Subcutaneous abdominal adipose tissue (tissue), 5 donors: Measurements from ENCODE around the gene ATP13A3.

Experiments used
- H3K27ac ChIP-seq: one replicate; pipeline ENCODE4 v1.7.0; 2013; ENCODE audit warnings: low read depth, mild to moderate bottlenecking, inconsistent platforms, low read length, moderate library complexity
- H3K27me3 ChIP-seq, 5 donors: one replicate each; pipeline ENCODE4 v1.7.0; 2013; ENCODE audit warnings: low read length in 5 of 5, inconsistent platforms in 1 of 5; ENCODE audit not compliant: control insufficient read depth in 5 of 5, insufficient read depth in 4 of 5
- H3K36me3 ChIP-seq, 5 donors: one replicate each; pipeline ENCODE4 v1.7.0; 2013; ENCODE audit warnings: low read length in 5 of 5; ENCODE audit not compliant: control insufficient read depth in 5 of 5, insufficient read depth in 5 of 5
- H3K4me1 ChIP-seq, 5 donors: one replicate each; pipeline ENCODE4 v1.7.0; 2013; ENCODE audit warnings: low read length in 5 of 5, mild to moderate bottlenecking in 3 of 5, moderate library complexity in 1 of 5; ENCODE audit not compliant: control insufficient read depth in 5 of 5, insufficient read depth in 5 of 5
- H3K4me3 ChIP-seq, 5 donors: one replicate each; pipeline ENCODE4 v1.7.0; 2013; ENCODE audit warnings: low read length in 5 of 5, low read depth in 1 of 5
- H3K9ac ChIP-seq, 5 donors: one replicate each; pipeline ENCODE4 v1.7.0; 2013; ENCODE audit warnings: low read length in 5 of 5, mild to moderate bottlenecking in 4 of 5, moderate library complexity in 3 of 5
- H3K9me3 ChIP-seq, 5 donors: one replicate each; pipeline ENCODE4 v1.7.0; 2013; ENCODE audit warnings: low read length in 5 of 5; ENCODE audit not compliant: control insufficient read depth in 5 of 5
- donor health status: healthy.
- donor health status: healthy.
- donor health status: healthy.
- donor health status: healthy.
- donor health status: healthy.

The ATP13A3 gene

GRCh38 chr3:194401868-194402329 lies 84.9 kb downstream of the ATP13A3 start:
- Histone ChIP-seq H3K4me3 (no peak overlapping the region), H3K9ac (no peak overlapping the region), H3K27me3 (peaks cover 0 to 25% (median 12%) of the 10 kb centered on the region in 5 donors), H3K36me3 (peaks cover 5 to 18% (median 10%) of the 10 kb centered on the region in 5 donors), H3K27ac (no peak overlapping the region), H3K9me3 (no peaks in the 10 kb centered on the region), H3K4me1 (peaks cover 0 to 16% (median 16%) of the 10 kb centered on the region in 5 donors)

GRCh38 chr3:194401346-194401745 lies 85.5 kb downstream of the ATP13A3 start:
- Histone ChIP-seq H3K4me1 (peaks cover 0 to 22% (median 20%) of the 10 kb centered on the region in 5 donors), H3K9me3 (no peaks in the 10 kb centered on the region), H3K4me3 (no peak overlapping the region), H3K36me3 (peaks cover 5 to 17% (median 10%) of the 10 kb centered on the region in 5 donors), H3K27ac (no peak overlapping the region), H3K27me3 (peaks cover 0 to 25% (median 13%) of the 10 kb centered on the region in 5 donors), H3K9ac (no peak overlapping the region)

- no peak overlapping the region for H3K27ac ChIP-seq
- H3K9me3 ChIP-seq = no peaks in the 10 kb centered on the region
- H3K4me1 ChIP-seq = peaks cover 0 to 34% (median 27%) of the 10 kb centered on the region in 5 donors
- peaks cover 0 to 25% (median 13%) of the 10 kb centered on the region in 5 donors for H3K27me3 ChIP-seq
- peaks cover 0 to 8% (median 3%) of the 10 kb centered on the region in 5 donors for H3K36me3 ChIP-seq
- no peak overlapping the region for H3K9ac ChIP-seq
- no peak overlapping the region for H3K4me3 ChIP-seq
Measured at GRCh38 chr3:194399874-194400411, 86.9 kb downstream of the ATP13A3 start.

GRCh38 chr3:194399166-194399565 lies 87.6 kb downstream of the ATP13A3 start, which contains the start of gene GP5:
TSS of gene GP5 (minus strand) at chr3:194399266. CDS start at chr3:194398282, 984 bp downstream.
- H3K9ac ChIP-seq = no peak within 1 kb of the TSS

GRCh38 chr3:194397757-194398312 lies 89.0 kb downstream of the ATP13A3 start:
- Histone ChIP-seq H3K9ac (no peak overlapping the region), H3K9me3 (no peaks in the 10 kb centered on the region), H3K27ac (no peak overlapping the region), H3K27me3 (peaks cover 0 to 25% (median 13%) of the 10 kb centered on the region in 5 donors), H3K4me3 (peak overlapping the region; percentile 22 to 67 (median 45)), H3K4me1 (peaks cover 0 to 34% (median 27%) of the 10 kb centered on the region in 5 donors), H3K36me3 (peaks cover 0 to 3% (median 0%) of the 10 kb centered on the region in 5 donors)

More at GRCh38 chr3:194399166-194399565, 87.6 kb downstream of the ATP13A3 start, which contains the start of gene GP5:
- peaks cover 0 to 25% (median 13%) of the 10 kb centered on the region in 5 donors for H3K27me3 ChIP-seq
- peaks cover 0 to 6% (median 3%) of the 10 kb centered on the region in 5 donors for H3K36me3 ChIP-seq
- peak within 1 kb of the TSS; percentile 22 to 67 (median 45) for H3K4me3 ChIP-seq
- no peaks in the 10 kb centered on the region for H3K9me3 ChIP-seq
- peaks cover 0 to 34% (median 27%) of the 10 kb centered on the region in 5 donors for H3K4me1 ChIP-seq
- H3K27ac ChIP-seq = no peak within 1 kb of the TSS

- H3K27ac ChIP-seq = no peak overlapping the region
- no peaks in the 10 kb centered on the region for H3K9me3 ChIP-seq
- peak overlapping the region in 4 of 5 donors; percentile 33 to 67 (median 52) for H3K4me3 ChIP-seq
- H3K4me1 ChIP-seq = peaks cover 0 to 34% (median 27%) of the 10 kb centered on the region in 5 donors
- H3K27me3 ChIP-seq = peaks cover 0 to 25% (median 13%) of the 10 kb centered on the region in 5 donors
- H3K36me3 ChIP-seq = peaks cover 0 to 1% (median 0%) of the 10 kb centered on the region in 5 donors
- H3K9ac ChIP-seq = peak overlapping the region in 1 of 5 donors; percentile 28
Measured at GRCh38 chr3:194396859-194397756, 89.7 kb downstream of the ATP13A3 start.

GRCh38 chr3:194396539-194396858 lies 90.3 kb downstream of the ATP13A3 start:
- H3K27ac ChIP-seq = no peak overlapping the region
- peaks cover 0 to 25% (median 13%) of the 10 kb centered on the region in 5 donors for H3K27me3 ChIP-seq
- H3K9ac ChIP-seq = peak overlapping the region in 2 of 5 donors; percentile 28 to 35
- no peaks in the 10 kb centered on the region for H3K9me3 ChIP-seq
- H3K4me1 ChIP-seq = peaks cover 0 to 34% (median 27%) of the 10 kb centered on the region in 5 donors
- H3K4me3 ChIP-seq = peak overlapping the region; percentile 17 to 67 (median 44)
- H3K36me3 ChIP-seq = no peaks in the 10 kb centered on the region

- Histone ChIP-seq H3K36me3 (no peaks in the 10 kb centered on the region), H3K4me3 (peak overlapping the region; percentile 17 to 67 (median 44)), H3K9ac (peak overlapping the region in 1 of 5 donors; percentile 35), H3K27ac (no peak overlapping the region), H3K27me3 (peaks cover 0 to 25% (median 13%) of the 10 kb centered on the region in 5 donors), H3K4me1 (peaks cover 0 to 34% (median 27%) of the 10 kb centered on the region in 5 donors), H3K9me3 (peaks cover 0 to 4% (median under 1%) of the 10 kb centered on the region in 5 donors)
Measured at GRCh38 chr3:194395778-194396538, 90.8 kb downstream of the ATP13A3 start.

- H3K4me3 ChIP-seq = no peak overlapping the region
- H3K9me3 ChIP-seq = peaks cover 0 to 8% (median 4%) of the 10 kb centered on the region in 5 donors
- H3K27me3 ChIP-seq = peaks cover 0 to 25% (median 13%) of the 10 kb centered on the region in 5 donors
- peaks cover 0 to 34% (median 27%) of the 10 kb centered on the region in 5 donors for H3K4me1 ChIP-seq
- no peaks in the 10 kb centered on the region for H3K36me3 ChIP-seq
- no peak overlapping the region for H3K27ac ChIP-seq
- no peak overlapping the region for H3K9ac ChIP-seq
Measured at GRCh38 chr3:194395212-194395611, 91.6 kb downstream of the ATP13A3 start.
